ENCODE results near the gene PC.
"Not testable (repeated sequence)": the region's sequence is repeated elsewhere in the genome, so short reads cannot be mapped to it uniquely, and the experiment has no call there.

The PC gene, protein sequence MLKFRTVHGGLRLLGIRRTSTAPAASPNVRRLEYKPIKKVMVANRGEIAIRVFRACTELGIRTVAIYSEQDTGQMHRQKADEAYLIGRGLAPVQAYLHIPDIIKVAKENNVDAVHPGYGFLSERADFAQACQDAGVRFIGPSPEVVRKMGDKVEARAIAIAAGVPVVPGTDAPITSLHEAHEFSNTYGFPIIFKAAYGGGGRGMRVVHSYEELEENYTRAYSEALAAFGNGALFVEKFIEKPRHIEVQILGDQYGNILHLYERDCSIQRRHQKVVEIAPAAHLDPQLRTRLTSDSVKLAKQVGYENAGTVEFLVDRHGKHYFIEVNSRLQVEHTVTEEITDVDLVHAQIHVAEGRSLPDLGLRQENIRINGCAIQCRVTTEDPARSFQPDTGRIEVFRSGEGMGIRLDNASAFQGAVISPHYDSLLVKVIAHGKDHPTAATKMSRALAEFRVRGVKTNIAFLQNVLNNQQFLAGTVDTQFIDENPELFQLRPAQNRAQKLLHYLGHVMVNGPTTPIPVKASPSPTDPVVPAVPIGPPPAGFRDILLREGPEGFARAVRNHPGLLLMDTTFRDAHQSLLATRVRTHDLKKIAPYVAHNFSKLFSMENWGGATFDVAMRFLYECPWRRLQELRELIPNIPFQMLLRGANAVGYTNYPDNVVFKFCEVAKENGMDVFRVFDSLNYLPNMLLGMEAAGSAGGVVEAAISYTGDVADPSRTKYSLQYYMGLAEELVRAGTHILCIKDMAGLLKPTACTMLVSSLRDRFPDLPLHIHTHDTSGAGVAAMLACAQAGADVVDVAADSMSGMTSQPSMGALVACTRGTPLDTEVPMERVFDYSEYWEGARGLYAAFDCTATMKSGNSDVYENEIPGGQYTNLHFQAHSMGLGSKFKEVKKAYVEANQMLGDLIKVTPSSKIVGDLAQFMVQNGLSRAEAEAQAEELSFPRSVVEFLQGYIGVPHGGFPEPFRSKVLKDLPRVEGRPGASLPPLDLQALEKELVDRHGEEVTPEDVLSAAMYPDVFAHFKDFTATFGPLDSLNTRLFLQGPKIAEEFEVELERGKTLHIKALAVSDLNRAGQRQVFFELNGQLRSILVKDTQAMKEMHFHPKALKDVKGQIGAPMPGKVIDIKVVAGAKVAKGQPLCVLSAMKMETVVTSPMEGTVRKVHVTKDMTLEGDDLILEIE

GRCh38 chr11:66958232-66958955 lies at the start of gene PC:
TSS of gene PC (minus strand) at chr11:66958383. CDS start at chr11:66872159, 86,224 bp downstream.
- DNase-seq: peak; percentile 93 to 95 (median 94)

DNA sequence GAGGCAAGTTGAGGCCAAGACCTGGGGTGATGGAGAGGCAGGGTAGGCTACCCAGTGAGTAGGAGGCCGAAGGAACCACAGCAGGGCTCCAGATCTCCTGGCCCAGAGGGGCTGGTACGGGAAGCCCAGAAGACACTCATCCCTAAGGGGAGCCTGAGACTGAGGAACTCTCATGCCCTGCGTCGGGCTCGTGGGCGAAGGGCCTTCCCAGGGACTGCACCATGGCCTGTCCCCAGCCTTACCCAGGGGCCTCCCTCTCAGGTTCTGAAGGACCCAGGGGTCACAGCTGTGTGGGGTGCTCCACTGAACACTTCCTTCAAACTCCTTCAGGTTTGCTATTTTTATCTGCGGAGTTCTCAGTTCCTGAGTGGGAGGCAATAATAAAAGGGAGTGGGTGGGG lies 48.9 kb upstream of the PC start:
- no peak for DNase-seq

DNA sequence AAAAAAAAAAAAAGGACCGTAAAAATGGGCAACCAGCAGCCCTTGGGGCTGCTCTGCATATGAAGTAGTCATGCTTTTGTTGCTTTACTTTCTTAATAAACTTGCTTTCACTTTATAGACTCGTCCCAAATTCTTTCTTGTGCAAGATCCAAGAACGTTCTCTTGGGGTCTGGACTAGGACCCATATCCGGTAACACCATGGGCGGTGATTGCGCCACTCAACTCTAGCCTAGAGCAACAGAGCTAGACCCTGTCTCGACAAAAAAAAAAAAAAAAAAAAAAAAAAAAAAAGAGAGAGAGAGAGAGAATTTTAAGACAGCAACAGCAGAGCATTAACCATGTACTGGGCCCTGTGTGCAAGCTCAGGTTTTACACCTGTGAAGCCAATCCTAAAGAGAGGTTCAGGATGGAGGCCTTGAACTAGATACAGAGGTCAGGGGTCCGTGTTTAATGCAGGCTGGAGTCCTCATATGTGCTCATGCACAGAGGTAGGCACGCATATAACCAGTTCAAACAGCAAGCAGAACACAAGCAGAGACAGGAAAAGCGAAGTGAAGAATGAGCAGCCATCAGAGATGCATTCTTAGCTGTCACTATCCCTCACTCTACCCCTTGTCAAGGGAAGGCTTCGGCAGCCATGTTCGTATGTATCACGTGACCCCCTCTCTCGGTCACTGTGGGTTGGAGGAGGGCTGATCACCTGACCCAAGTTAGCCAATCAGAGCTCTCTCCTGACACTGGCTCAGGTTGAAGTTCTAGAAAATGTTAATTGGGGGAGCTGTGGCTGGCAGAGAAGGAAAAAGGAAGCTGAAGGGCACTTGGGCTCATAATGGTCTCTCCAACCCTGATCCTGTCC lies 48.1 kb upstream of the PC start:
- no peak for DNase-seq

DNA sequence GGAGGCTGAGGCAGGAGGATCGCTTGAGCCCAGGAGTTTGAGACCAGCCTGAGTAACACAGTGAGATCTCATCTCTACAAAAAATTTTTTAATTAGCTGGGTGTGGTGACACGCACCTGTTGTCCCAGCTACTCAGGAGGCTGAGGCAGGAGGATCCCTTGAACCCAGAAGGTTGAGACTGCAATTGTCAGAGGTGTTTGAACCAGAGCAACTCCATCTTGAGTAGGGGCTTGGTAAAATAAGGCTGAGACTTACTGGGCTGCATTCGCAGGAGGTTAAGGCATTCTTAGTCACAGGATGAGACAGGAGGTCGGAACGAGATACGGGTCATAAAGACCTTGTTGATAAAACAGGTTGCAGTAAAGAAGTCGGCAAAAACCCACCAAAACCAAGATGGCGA lies 47.0 kb upstream of the PC start:
- DNase-seq: not testable (repeated sequence)

DNA sequence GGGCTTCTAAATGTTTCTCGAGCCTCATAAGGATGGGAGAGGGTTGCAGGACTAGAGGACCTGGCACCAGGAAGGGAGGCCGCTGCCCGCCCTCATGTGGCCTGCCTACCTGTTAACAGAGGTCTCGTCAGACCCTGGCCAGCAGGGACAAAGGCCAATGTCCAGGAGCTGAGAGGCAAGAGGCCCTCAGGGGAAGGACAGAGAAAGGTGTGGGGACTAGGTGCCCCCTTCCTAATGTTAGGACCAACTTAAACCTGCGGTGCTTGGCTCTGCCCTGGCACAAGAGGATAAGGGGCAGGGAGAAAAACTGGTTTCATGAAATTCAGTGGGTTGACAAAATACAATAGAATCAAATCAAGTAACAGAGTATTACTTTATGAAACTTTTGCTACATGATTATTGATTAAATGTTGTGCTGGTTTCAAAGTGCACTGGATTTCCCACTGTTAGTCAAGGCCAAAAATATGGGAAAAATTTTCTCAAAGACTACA lies 44.8 kb upstream of the PC start:
- no peak for DNase-seq

DNA sequence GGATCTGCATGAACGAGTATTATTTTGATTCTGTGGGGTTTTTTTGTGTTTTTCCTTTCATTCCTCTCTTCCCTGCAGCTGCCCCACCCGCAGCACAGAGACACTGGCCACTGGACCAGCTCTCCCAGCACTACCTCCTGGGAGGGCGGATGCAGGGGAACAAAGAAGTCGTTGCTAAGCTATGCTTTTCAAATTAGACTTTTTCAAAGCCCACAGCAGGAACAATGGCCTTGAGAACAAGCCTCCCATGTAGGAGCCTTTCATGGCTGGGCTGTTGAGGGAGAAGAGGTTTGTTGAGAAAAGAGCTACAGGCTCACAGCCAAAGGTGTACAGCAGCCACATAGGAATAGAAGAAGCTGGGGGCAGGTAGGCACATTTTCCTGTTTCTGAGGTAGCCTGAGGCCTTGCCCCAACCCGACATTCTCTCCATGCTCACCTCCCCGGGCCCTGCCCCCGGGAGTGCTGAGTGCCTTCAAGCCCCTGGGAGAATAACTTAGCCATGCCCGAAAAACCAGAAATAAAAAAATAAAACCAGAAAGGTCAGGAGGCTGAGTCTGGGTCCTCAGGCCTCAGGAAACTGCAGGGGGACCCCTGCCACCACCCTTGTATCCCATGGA lies 44.2 kb upstream of the PC start:
- DNase-seq: no peak

- no peak for DNase-seq
Observed at GRCh38 chr11:67001332-67001731, 43.1 kb upstream of the PC start.

GRCh38 chr11:66999555-66999954 lies 41.4 kb upstream of the PC start:
- no peak for DNase-seq

DNA sequence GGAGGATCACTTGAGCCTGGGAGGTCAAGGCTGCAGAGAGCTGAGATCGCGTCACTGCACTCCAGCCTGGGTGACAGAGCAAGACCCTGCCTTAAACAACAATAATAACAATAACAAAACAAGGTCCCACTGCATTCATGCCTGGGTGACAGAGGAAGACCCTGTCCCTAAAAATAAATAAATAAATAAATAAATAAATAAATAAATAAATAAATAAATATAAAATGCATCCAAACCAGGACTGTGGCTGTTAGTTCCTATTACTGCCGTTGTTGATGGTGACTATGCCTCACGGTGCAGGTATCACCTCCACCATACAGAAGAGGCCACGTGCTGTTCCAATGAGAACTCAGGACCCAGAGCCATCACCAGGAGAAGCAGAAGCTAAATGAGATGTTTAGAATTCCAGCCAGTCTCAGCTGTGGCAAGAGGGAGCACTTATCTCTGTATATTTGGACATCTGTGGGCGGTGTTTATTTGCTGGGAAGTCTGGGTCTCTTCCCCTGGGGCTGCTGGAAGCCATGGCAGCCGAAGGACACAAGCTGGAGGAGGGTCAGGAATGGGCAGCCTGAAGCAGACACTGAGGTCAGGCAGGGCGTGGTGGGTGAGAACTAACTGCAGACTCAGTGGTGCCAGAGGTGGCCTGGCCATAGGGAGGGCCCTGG lies 38.6 kb upstream of the PC start:
- no peak for DNase-seq

DNA sequence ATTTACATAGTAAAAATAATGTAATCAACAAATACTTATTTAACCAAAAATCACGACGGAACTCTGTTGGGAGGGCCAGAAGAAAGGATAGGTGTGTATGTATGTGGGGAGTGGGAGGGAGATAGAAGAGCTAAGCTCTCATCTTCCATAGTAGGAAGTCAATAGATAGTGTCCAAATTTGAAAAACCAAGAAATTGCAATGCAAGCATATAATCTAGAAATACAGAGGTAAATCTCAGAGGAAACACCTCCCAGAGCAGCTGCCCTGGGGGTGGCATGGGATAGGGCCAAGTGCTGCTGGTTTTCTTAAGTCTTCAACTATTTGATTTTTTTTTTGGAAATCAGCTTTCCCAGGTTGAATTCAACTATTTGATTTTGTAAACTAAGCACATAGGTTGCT lies 33.9 kb upstream of the PC start:
- DNase-seq: no peak

DNA sequence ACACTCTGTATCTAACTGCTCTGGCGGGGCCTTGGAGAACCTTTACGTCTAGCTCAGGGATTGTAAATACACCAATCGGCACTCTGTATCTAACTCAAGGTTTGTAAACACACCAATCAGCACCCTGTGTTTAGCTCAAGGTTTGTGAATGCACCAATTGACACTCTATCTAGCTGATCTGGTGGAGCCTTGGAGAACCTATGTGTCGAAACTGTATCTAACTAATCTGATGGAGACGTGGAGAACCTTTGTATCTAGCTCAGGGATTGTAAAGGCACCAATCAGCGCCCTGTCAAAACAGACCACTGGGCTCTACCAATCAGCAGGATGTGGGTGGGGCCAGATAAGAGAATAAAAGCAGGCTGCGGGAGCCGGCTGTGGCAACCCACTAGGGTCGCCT lies 31.2 kb upstream of the PC start:
- not testable (repeated sequence) for DNase-seq

DNA sequence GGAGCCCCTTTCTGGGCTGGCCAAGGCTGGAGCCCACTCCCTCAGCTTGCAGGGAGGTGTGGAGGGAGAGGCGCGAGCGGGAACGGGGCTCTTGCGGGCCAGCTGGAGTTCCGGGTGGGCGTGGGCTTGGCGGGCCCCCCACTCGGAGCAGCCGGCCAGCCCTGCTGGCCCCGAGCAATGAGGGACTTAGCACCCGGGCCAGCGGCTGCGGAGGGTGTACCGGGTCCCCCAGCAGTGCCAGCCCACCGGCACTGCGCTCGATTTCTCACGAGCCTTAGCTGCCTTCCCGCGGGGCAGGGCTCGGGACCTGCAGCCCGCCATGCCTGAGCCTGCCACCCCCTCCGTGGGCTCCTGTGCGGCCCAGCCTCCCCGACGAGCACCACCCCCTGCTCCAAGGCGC lies 30.6 kb upstream of the PC start:
- not testable (repeated sequence) for DNase-seq

GRCh38 chr11:66987924-66988637 lies 29.9 kb upstream of the PC start:
- no peak for DNase-seq

- DNase-seq: no peak
Observed at GRCh38 chr11:66987158-66987620, 29.0 kb upstream of the PC start.

GRCh38 chr11:66986178-66986545 lies 28.0 kb upstream of the PC start:
- no peak for DNase-seq

DNA sequence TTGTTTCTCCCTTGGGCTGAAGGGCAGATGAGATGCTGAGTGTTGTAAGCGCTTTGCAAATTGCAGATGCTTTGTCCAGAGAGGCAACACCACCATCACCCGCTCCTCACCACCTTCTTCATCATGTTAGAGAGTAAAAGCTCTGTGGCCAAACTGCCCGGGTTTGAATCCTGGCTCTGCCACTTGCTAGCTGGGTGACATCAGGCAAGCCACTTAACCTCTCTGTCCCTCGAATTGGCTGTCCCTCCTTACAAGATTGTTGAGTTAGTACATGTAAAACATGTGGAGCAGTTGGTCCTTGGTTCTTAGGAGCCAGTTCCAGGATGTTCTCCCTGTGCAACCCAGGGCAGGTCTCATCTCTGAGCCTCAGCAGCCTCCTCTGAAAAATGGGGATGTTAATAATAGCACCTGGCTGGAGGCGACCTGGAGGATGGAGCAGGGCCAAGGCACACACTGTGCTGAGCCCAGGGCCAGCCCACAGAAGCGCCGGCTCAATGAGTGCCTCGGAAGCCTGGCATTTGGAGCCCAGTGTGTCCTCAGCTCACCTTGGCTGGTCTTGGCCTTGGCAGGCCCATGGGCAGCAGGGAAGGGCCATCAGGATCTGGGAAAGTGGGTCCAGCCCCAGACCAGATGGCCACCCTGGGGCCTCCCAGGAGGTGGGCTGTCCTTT lies 27.5 kb upstream of the PC start:
- DNase-seq: no peak

- DNase-seq: no peak
Observed at GRCh38 chr11:66983275-66983924, 25.2 kb upstream of the PC start.

DNA sequence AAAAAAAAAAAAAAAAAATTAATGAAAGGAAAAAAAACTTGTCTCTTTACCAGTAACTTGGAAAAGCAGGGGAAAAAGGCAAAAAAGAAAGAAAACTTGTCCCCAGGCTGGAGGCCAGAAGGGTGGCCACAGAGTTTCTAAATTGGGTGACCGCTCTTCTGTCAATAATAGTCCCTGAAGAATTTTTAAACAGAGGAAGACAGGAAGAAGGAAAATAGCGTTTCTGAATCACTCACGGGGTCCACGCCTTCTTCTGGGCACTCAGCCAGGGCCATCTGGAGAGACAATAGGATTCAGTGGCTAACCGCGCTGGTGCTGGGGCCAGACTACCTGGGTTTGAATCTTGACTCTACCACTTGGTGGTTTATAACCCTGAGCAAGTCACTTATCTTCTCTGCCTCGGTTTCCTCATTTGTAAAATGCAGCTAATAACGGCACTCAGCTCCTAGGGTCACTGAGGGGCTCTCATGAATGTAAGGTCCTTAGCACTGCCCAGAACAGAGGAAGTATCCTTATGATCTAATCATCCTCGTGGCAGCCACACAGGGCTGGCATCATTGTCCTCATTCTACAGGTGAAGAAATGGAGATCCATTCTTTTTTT lies 23.9 kb upstream of the PC start:
- DNase-seq: no peak

All from activated CD4-positive, CD25-positive, alpha-beta regulatory T cell (primary cell).